ENCODE measurements around the gene ZIC5. TPM values are rescaled to one million over a fixed set of nuclear protein-coding genes. Genes with fewer than 3 reads are reported as not detected.

ZIC5 gene
- total and polyA plus RNA-seq, 2 of the 4 experiments (the other 2 are of a cell fraction) = not detected

DNA sequence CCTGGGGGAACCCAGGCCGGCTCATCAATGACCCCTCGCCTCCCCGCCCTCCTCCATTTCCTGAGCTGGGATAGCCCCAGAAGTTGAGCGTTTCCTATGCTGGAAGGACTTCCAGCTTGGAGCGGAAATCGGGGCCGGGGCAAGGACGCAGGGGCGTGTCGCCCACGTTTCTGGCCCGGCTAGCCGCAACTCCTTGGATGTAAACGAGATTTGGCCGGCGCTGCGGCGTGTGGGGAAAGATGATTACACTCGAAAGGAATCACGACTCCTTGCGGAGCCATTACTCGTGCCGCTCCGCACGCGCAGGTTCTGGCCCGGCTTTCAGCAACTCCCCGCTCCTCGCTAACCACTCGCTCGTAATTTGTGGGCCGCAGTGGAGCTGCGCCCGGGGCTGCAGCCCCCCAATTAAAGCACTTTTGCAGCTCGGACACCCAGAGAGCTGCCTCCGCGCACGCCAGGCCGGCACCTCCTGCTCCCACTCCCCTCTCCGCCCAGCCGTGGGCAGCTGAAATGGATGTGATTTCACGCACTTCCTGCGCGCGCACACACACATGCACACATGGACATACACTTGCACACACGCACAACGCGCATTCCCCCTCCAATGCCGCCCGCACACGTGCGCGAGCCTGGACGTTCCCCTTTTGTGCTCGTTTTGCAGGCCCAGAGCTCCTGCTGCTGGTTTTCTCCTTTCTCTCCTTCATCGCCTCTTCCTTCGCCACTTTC lies 15.7 kb downstream of the ZIC5 start:
- Histone ChIP-seq H3K14ac (replicated peaks; ENCODE audit: low read depth, low read length) (no peak overlapping the region), H2BK5ac (ENCODE audit: low read depth, low read length, poor library complexity, severe bottlenecking) (no peak overlapping the region), H3K56ac (ENCODE audit: extremely low read depth, insufficient read depth, low read length) (no peak overlapping the region), H2BK20ac (ENCODE audit: low read depth, low read length) (no peak overlapping the region), H2BK120ac (ENCODE audit: low read depth, low read length) (no peak overlapping the region), H3K4me1 (ENCODE audit: control insufficient read depth, insufficient read depth, low read length) (no peaks in the 10 kb centered on the region), H2AK9ac (replicated peaks; ENCODE audit: low read depth, low read length, poor library complexity) (no peak overlapping the region), H2BK15ac (ENCODE audit: low read depth, low read length) (no peak overlapping the region), H3K79me1 (ENCODE audit: low read depth in 1 of 2, low read length in 2 of 2) (no peaks in the 10 kb centered on the region), H3K9me3 (ENCODE audit: control insufficient read depth, insufficient read depth, low read length) (peaks cover 8% of the 10 kb centered on the region; the same call in 1 of the 2 replicates), H3K9ac (ENCODE audit: low read depth, low read length) (no peak overlapping the region), H3K4ac (ENCODE audit: low read depth, low read length) (no peak overlapping the region), H2AFZ (replicated peaks; ENCODE audit: low read length, poor library complexity) (peak overlapping the region; percentile 38), H3K27ac (ENCODE audit: insufficient read depth, low read length) (no peak overlapping the region), H3K9me1 (ENCODE audit: insufficient read depth, low read length) (no peaks in the 10 kb centered on the region), H4K91ac (ENCODE audit: insufficient read depth, low read depth, low read length) (no peak overlapping the region), H3K4me3 (ENCODE audit: insufficient read depth, low read depth, low read length) (no peak overlapping the region; the same call in 1 of the 2 replicates), H2AK5ac (ENCODE audit: low read depth, low read length) (no peak overlapping the region), H3K36me3 (ENCODE audit: control insufficient read depth, insufficient read depth, low read length) (no peaks in the 10 kb centered on the region), H3K18ac (ENCODE audit: low read depth, low read length) (no peak overlapping the region), H4K5ac (ENCODE audit: low read depth, low read length) (no peak overlapping the region), H4K20me1 (ENCODE audit: insufficient read depth, low read length) (no peaks in the 10 kb centered on the region), H3K23ac (ENCODE audit: low read depth, low read length) (no peak overlapping the region), H3K4me2 (ENCODE audit: low read depth, low read length) (peak overlapping the region; percentile 45; the same call in 1 of the 2 replicates), H3K27me3 (ENCODE audit: control insufficient read depth, insufficient read depth, low read length) (peaks cover 87% of the 10 kb centered on the region), H4K8ac (ENCODE audit: low read depth in 2 of 2, low read length in 2 of 2) (no peak overlapping the region)
- intact Hi-C loops (cut with micrococcal nuclease) (no loop called here), in situ Hi-C loops (cut with MboI; ENCODE audit: low sequenced_read_pairs) (no loop called here), dilution Hi-C loops (cut with HindIII; ENCODE audit: low sequenced_read_pairs, unreplicated experiment) (no loop called here)
- TF ChIP-seq RCOR1 (IDR thresholded peaks at IDR 0.05; ENCODE audit: insufficient replicate concordance, low read length) (no peak), BHLHE40 (IDR thresholded peaks at IDR 0.05; ENCODE audit: low read depth, low read length) (peak; percentile 47; the same call in 1 of the 2 replicates)
- POLR2A ChIA-PET (ENCODE audit: unreplicated experiment) = no interaction called here
- WGBS, 2 experiments (ENCODE audit: extremely low coverage in 2 of 2, insufficient read length in 1 of 2) = 2% methylated on average over 15 of the region's 57 CpGs; no CpG with 5 or more reads in 1 of the 2 experiments
- ATAC-seq (ENCODE audit: low read depth) = 0 out of 2 replicates have a peak, but pooled peaks have one; percentile 21
- peak; percentile 17 for DNase-seq
- BruUV-seq (replicated peaks) = no TSS peak
- CTCF ChIA-PET = no interaction called here
